Psoas muscle (tissue), 8 donors: ENCODE data around the gene AVPR2. TPM values are rescaled to one million over a fixed set of nuclear protein-coding genes. Genes with fewer than 3 reads are reported as not detected.

Experiments
- ATAC-seq, 4 donors: fragments of 200-7000 bp; cut with Tn5 transposase; one replicate each; pipeline ENCODE4 v1.9.1; 2020; ENCODE audit warnings: moderate library complexity in 3 of 4, mild to moderate bottlenecking in 2 of 4
- DNase-seq, 2 donors: peaks; one replicate each; pipeline ENCODE4 v3.0.0-alpha.2; 2020
- H3K27ac ChIP-seq: fragments of 200-600 bp; one replicate; pipeline ENCODE4 v1.8.0; 2022
- H3K27me3 ChIP-seq, 3 donors: fragments of 200-600 bp in 1 of 3; one replicate each; pipeline versions ENCODE4 v1.6.1 to v1.8.0; 2013 to 2022; ENCODE audit warnings: low read length in 2 of 3, mild to moderate bottlenecking in 2 of 3, moderate library complexity in 1 of 3; ENCODE audit not compliant: insufficient read depth in 3 of 3
- H3K36me3 ChIP-seq, 2 donors: fragments of 200-600 bp in 1 of 2; one replicate each; pipeline versions ENCODE4 v1.6.1 to v1.8.0; 2013 to 2022; ENCODE audit warnings: low read depth in 1 of 2, mild to moderate bottlenecking in 1 of 2, moderate library complexity in 1 of 2; ENCODE audit not compliant: insufficient read depth in 1 of 2
- H3K4me1 ChIP-seq: fragments of 200-600 bp; one replicate; pipeline ENCODE4 v1.8.0; 2022
- H3K4me3 ChIP-seq: fragments of 200-600 bp; one replicate; pipeline ENCODE4 v1.8.0; 2022; ENCODE audit warnings: mild to moderate bottlenecking
- H3K9me3 ChIP-seq: fragments of 200-600 bp; one replicate; pipeline ENCODE4 v1.8.0; 2022
- WGBS, 3 donors: extraction: QIAGEN DNeasy Blood & Tissue Kit; methylation state at CpG; one replicate each; pipeline versions ENCODE4 v1.1.6 to v1.1.7; 2013; 5-methylcytosine and 5-hydroxymethylcytosine counted together
- intact Hi-C, 2 donors: fragments of 100-400 bp; cut with DNase I; formaldehyde crosslinking; loops; one replicate each; pipeline versions ENCODE4 v1.11.0 to v1.14.2; 2022
- polyA plus RNA-seq, 3 donors: library from polyadenylated mRNA; stranded (reverse); fragments of 200-250 nt; gene quantifications; one replicate each; pipeline ENCODE4 v1.2.3, GENCODE V29; 2013
- total RNA-seq, 4 donors: library from RNA; stranded (reverse); fragmentation: NEBNext Ultra II Directional in 2 of 4; extraction: Animal tissue kit (Norgen Biotek cat#: 25700) in 2 of 4; gene quantifications; one replicate each; pipeline versions ENCODE4 v1.2.1 to v1.2.4, GENCODE V29; 2021 to 2023
- TF ChIP-seq, protein P1 (sequence below): fragments of 200-600 bp; IDR thresholded peaks from one replicate; pipeline ENCODE4 v1.8.0; 2022; ENCODE audit warnings: antibody characterized with exemption
- donor health status: healthy with polysubstance abuse.
- donor health status: DM: no; HTN: no; CAD: no; lungs with moderate emphysema.
- donor health status: Bipolar disorder and iron deficiency.
- donor health status: healthy.
- donor health status: DM: yes; HTN: yes; CAD: no.
- donor health status: DM: no; HTN: no; CAD: no.
- donor health status: DM: no; HTN: no; CAD: no.
- donor health status: DM: yes; HTN: yes; CAD: no.

The AVPR2 gene
- total and polyA plus RNA-seq, 7 donors: 1.3 to 4.8 (median 2.1) TPM

DNA sequence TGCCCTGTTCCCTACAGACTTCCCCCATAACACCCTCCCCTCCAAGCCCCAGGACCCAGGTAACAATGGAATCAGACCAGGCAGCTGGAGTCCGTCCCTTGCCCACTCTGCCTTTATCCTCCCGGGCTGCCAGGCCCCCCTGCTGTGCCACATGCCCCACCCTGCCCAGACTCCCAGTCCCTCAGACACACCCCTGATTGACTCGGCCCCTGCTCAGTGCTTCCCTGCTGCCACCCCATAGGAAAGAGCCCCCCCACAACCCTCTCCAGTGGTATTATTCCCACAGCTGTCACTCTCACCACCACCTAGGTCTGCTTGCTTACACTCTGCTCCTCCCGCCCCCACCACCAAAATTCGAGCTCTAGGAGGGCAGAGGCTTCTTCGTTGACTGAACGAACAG, 35.1 kb downstream of the AVPR2 start:
- intact Hi-C loops: no loop called here
- TF ChIP-seq, protein P1, sequence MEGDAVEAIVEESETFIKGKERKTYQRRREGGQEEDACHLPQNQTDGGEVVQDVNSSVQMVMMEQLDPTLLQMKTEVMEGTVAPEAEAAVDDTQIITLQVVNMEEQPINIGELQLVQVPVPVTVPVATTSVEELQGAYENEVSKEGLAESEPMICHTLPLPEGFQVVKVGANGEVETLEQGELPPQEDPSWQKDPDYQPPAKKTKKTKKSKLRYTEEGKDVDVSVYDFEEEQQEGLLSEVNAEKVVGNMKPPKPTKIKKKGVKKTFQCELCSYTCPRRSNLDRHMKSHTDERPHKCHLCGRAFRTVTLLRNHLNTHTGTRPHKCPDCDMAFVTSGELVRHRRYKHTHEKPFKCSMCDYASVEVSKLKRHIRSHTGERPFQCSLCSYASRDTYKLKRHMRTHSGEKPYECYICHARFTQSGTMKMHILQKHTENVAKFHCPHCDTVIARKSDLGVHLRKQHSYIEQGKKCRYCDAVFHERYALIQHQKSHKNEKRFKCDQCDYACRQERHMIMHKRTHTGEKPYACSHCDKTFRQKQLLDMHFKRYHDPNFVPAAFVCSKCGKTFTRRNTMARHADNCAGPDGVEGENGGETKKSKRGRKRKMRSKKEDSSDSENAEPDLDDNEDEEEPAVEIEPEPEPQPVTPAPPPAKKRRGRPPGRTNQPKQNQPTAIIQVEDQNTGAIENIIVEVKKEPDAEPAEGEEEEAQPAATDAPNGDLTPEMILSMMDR: no peak
- WGBS, 3 donors: 53 to 80% (median 61%) methylated on average over 5 to 7 of the region's 7 CpGs
- H3K9me3 ChIP-seq: no peaks in the 10 kb centered on the region
- H3K4me3 ChIP-seq: no peak overlapping the region
- no peaks in the 10 kb centered on the region for H3K36me3 ChIP-seq
- peaks cover 4% of the 10 kb centered on the region for H3K4me1 ChIP-seq
- ATAC-seq (no peak), DNase-seq (no peak)
- no peak overlapping the region for H3K27ac ChIP-seq
- H3K27me3 ChIP-seq: peaks cover 0 to 3% (median 0%) of the 10 kb centered on the region in 3 donors

DNA sequence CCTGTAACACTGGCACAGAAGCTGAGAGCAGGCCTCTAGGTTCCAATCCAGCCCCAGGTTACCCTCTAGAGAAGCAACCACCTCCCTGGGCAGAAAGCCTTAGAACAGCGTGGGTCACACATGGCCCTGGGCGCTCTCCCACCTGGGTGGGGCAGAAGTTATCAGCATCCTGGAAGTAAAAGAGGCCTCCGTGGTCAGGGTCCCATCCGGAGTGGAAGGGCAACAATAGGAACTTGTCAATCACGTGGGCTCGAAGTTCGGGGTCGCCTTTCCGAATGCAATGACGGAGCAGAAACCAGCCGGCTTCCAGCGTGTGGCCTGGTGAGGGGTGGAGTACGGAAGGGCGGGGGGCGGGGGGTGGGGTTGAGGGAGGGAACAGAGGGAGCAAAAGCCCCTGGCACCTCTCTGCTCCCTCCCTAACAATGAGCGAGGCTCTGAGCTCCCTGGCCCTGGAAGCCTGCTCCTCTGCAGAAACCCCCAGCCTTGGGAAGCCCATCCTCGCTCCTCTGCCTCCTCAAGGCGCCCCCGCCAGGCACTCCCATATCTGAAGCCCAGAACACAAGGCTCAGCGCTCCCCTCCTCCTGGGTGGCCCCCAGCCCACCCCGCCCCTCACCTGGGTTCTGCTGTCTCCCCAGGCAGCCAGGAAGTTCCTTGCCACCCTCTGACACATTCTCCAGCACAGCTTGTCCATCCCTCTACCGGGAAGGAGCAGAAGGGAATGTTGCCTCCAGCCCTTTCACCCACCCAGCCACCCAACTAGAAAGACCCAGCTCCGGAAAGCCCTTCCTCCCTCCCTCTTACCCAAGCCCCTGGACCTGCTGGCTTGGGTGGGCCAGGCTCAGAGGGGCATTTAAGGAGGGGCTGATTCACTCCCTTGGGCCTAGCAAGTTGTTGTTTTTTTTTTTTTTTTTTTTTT, 37.1 kb downstream of the AVPR2 start:
- no peak overlapping the region for H3K27ac ChIP-seq
- DNase-seq: no peak
- H3K9me3 ChIP-seq: no peaks in the 10 kb centered on the region
- 56 to 66% (median 60%) methylated on average over 8 to 22 of the region's 23 CpGs for WGBS, 3 donors
- no peak for ATAC-seq
- TF ChIP-seq, protein P1: no peak
- H3K4me3 ChIP-seq: no peak overlapping the region
- H3K27me3 ChIP-seq: peaks cover 0 to 3% (median 0%) of the 10 kb centered on the region in 3 donors
- no peaks in the 10 kb centered on the region for H3K4me1 ChIP-seq
- intact Hi-C loops: no loop called here
- H3K36me3 ChIP-seq: no peaks in the 10 kb centered on the region

DNA sequence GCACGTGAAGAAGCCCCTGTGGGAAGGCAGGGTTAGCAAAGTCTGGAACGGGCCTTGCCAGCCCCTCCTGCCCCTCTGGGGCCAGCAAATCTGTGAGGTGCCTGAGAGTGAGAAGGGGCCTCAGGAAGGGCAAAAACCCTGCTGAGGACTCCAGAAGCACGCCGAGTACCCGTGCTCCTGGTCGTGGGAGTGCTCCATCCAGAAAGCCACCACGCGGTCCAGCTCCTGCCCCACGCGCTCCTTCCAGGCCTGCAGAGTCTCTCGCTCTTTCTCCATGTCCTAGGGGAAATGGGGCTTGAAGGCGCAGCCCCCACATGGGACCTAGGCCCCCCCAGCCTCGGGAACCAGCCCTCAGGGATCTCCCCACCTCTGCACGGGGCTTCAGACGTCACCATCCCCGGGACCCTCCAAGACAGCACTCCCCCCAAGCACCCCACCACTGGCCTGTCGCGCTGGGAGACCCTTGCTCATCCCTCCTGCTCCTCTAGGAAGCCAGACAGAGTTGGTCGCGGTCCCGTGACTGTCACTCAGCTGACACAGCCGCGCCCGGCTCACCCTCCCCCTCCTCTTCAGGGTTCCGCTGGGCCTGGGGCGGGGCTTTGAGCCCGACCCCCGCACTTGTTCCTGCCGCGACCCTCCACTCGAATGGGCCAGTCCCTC, 39.8 kb downstream of the AVPR2 start, which contains the start of gene RENBP:
TSS of gene RENBP (minus strand) at position 504 of the 660 bp plus-strand sequence. CDS start at position 471, 33 bp downstream.
- H3K4me3 ChIP-seq: peak within 1 kb of the TSS; percentile 45
- WGBS, 3 donors: 30 to 40% (median 32%) methylated on average over 17 to 30 of the region's 31 CpGs
- H3K4me1 ChIP-seq: no peaks in the 10 kb centered on the region
- TF ChIP-seq, protein P1: no peak
- no peak within 1 kb of the TSS for H3K27ac ChIP-seq
- peaks cover 0 to 3% (median 0%) of the 10 kb centered on the region in 3 donors for H3K27me3 ChIP-seq
- peaks cover 0 to 15% of the 10 kb centered on the region in 2 donors for H3K36me3 ChIP-seq
- no peaks in the 10 kb centered on the region for H3K9me3 ChIP-seq
- intact Hi-C loops: no loop called here
- DNase-seq (no peak), ATAC-seq (peak in 2 of 4 donors; percentile 15 to 47)

DNA sequence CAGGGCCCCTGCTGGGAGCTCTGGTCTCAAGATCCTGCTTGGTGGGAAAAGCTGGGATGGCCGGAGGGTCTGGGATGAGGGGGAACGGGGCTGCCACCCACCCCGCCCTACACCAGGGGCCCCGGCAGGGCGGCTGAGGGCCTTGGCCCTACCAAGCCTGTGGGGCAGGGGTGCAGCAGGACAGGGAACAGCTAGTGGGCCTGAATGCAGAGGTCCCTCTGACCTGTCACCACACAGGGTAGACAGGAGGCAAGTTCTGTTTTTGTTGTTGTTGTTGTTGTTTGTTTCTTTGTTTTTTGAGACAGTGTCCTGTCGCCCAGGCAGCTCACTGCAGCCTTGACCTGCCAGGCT, 40.3 kb downstream of the AVPR2 start:
- Histone ChIP-seq H3K27ac (no peak overlapping the region), H3K36me3 (peaks cover 0 to 20% of the 10 kb centered on the region in 2 donors), H3K4me1 (no peaks in the 10 kb centered on the region), H3K4me3 (peak overlapping the region; percentile 45), H3K9me3 (no peaks in the 10 kb centered on the region), H3K27me3 (peaks cover 0 to 3% (median 0%) of the 10 kb centered on the region in 3 donors)
- TF ChIP-seq, protein P1: no peak
- DNase-seq: no peak
- ATAC-seq: peak in 2 of 4 donors; percentile 2 to 7
- intact Hi-C loops: no loop called here
- WGBS, 3 donors: 72 to 76% (median 73%) methylated on average over 3 to 6 of the region's 6 CpGs
